Thoracic aorta (tissue), 2 donors: ENCODE results near the gene UQCR10. TPM values are rescaled to one million over a fixed set of nuclear protein-coding genes. Genes with fewer than 3 reads are reported as not detected.

Source experiments
- ATAC-seq: fragments of 150-250 bp; one replicate; pipeline ENCODE4 v1.8.0; 2017; ENCODE audit warnings: low read depth; ENCODE audit not compliant: insufficient number of reproducible peaks, low FRiP score
- DNase-seq: peaks from one replicate; pipeline ENCODE4 v3.0.0-alpha.2; 2020; ENCODE audit warnings: low spot score
- H3K27ac ChIP-seq, 2 donors: fragments of 200-600 bp; sonication (generic); 1 replicate in 1 of 2; 2 replicates in 1 of 2; pipeline ENCODE4 v1.5.1; 2016; ENCODE audit warnings: mild to moderate bottlenecking in 2 of 2, moderate library complexity in 2 of 2
- H3K27me3 ChIP-seq: fragments of 200-600 bp; sonication (generic); replicated peaks from 2 replicates; pipeline ENCODE4 v1.6.0; 2016; ENCODE audit warnings: mild to moderate bottlenecking; ENCODE audit not compliant: insufficient read depth
- H3K36me3 ChIP-seq: fragments of 200-600 bp; sonication (generic); one replicate; pipeline ENCODE4 v1.5.1; 2016
- H3K4me1 ChIP-seq, 2 donors: fragments of 200-600 bp; sonication (generic); 1 replicate in 1 of 2; 2 replicates in 1 of 2; pipeline versions ENCODE4 v1.5.1 to v1.6.0; 2016; ENCODE audit warnings: low read depth in 2 of 2, mild to moderate bottlenecking in 1 of 2; ENCODE audit not compliant: control insufficient read depth in 1 of 2
- H3K4me3 ChIP-seq: fragments of 200-600 bp; sonication (generic); 2 replicates; pipeline ENCODE4 v1.5.1; 2016; ENCODE audit warnings: mild to moderate bottlenecking
- H3K9me3 ChIP-seq: fragments of 200-600 bp; sonication (generic); 2 replicates; pipeline ENCODE4 v1.5.1; 2016
- total RNA-seq, 2 donors: library from RNA; depleted of rRNA; stranded (reverse); fragments of >200 nt; gene quantifications; one replicate each; pipeline versions ENCODE4 v1.1.0 to v1.2.3, GENCODE V29; 2016
- TF ChIP-seq, protein P1 (sequence below): fragments of 200-600 bp; sonication (generic); IDR thresholded peaks from one replicate; pipeline ENCODE4 v1.5.1; 2019; ENCODE audit warnings: antibody characterized with exemption

The UQCR10 gene
- total RNA-seq, 2 donors from 2014 or later: 12.2 to 43.1 TPM

DNA sequence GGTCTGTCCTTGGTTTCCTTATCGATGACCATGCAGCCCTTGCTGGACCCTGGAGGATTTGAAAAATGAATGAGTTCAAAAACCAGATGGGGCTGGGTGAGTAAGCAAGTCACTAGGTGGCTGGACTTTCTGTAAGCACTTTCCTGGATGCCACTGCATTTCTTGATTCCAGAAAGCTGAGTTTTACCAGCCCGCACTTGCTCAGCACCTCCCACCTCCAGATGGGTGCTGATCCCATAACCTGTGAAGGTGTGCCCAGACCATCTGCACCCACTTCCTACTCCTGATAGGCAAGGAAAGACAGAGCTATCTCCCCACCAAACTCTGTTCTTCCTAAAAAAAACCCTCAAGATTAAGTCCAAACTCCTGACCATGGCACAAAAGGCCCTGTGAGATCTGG, 49.8 kb downstream of the UQCR10 start:
- Histone ChIP-seq H3K4me1 (peaks cover 4 to 5% of the 10 kb centered on the region in 2 donors), H3K9me3 (no peaks in the 10 kb centered on the region), H3K27ac (no peak overlapping the region), H3K4me3 (no peak overlapping the region), H3K27me3 (no peaks in the 10 kb centered on the region), H3K36me3 (peaks cover 51% of the 10 kb centered on the region)
- no peak for DNase-seq
- no peak for ATAC-seq
- TF ChIP-seq, protein P1, sequence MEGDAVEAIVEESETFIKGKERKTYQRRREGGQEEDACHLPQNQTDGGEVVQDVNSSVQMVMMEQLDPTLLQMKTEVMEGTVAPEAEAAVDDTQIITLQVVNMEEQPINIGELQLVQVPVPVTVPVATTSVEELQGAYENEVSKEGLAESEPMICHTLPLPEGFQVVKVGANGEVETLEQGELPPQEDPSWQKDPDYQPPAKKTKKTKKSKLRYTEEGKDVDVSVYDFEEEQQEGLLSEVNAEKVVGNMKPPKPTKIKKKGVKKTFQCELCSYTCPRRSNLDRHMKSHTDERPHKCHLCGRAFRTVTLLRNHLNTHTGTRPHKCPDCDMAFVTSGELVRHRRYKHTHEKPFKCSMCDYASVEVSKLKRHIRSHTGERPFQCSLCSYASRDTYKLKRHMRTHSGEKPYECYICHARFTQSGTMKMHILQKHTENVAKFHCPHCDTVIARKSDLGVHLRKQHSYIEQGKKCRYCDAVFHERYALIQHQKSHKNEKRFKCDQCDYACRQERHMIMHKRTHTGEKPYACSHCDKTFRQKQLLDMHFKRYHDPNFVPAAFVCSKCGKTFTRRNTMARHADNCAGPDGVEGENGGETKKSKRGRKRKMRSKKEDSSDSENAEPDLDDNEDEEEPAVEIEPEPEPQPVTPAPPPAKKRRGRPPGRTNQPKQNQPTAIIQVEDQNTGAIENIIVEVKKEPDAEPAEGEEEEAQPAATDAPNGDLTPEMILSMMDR: no peak

DNA sequence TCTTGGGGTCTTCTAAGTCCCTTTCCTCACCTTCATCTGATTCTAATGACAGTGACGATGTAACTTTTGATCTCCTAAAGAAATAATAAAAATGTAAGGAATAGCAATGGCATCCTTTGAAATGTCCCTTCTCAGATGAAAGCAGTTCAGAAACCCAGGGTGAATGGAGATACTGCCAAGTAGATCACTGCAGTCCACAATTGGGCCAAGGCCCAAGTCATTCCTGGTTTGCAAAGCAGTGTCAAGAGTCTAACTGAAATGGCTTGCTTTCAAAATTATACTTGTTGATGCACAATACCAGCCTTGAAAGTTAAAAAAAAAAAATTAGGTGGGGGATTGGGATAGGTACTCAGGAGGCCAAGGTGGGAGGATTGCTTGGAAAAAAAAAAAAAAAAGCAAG, 50.6 kb downstream of the UQCR10 start:
- ATAC-seq (no peak), DNase-seq (no peak)
- TF ChIP-seq, protein P1: no peak
- Histone ChIP-seq H3K4me3 (no peak overlapping the region), H3K4me1 (peaks cover 6 to 8% of the 10 kb centered on the region in 2 donors), H3K27me3 (no peaks in the 10 kb centered on the region), H3K36me3 (peaks cover 47% of the 10 kb centered on the region), H3K27ac (no peak overlapping the region), H3K9me3 (no peaks in the 10 kb centered on the region)

DNA sequence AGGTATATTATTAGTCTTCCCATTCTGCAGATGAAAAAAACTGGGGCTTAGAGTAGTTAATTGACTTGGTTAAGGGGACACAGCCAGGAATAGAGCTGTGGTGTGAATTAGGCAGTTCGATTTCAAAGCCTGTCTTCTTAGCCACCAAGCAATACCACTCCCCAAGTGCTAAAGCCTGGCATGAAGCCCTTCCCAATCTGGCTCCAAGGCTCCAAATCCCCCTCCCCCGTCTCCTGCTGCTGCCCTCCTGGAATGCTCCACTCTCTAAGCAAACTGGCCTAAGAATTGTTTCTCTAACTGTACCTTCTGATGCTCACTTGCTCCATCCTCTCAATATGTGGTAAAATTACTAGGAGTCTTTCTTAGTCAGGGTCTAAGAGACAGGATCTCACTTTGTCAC, 52.3 kb downstream of the UQCR10 start:
- no peaks in the 10 kb centered on the region for H3K9me3 ChIP-seq
- H3K36me3 ChIP-seq: peaks cover 39% of the 10 kb centered on the region
- DNase-seq: no peak
- H3K4me3 ChIP-seq: no peak overlapping the region
- peaks cover 6 to 8% of the 10 kb centered on the region in 2 donors for H3K4me1 ChIP-seq
- no peak for ATAC-seq
- TF ChIP-seq, protein P1: no peak
- no peak overlapping the region for H3K27ac ChIP-seq
- H3K27me3 ChIP-seq: no peaks in the 10 kb centered on the region

Other genes starting within 250 kb of the UQCR10 start
- 100 to 1,000 TPM in 1 of 2 donors, 10 to 100 TPM in 1; 39.8 to 104 TPM for gene THOC5, start 213.6 kb upstream of the UQCR10 start, total RNA-seq
- gene NIPSNAP1, start 186.3 kb upstream of the UQCR10 start, total RNA-seq: 1 to 10 TPM; 4.3 to 6.5 TPM
- 10 to 100 TPM; 37.1 to 41.2 TPM for gene NF2, start 163.7 kb upstream of the UQCR10 start, total RNA-seq
- gene CABP7, start 47.4 kb upstream of the UQCR10 start, total RNA-seq: under 1 TPM in 1 of 2 donors, not detected in 1; 0.14 TPM
- 10 to 100 TPM; 11.0 to 26.8 TPM for gene ZMAT5, start 362 bp upstream of the UQCR10 start, total RNA-seq
- 10 to 100 TPM; 31.0 to 41.8 TPM for gene ASCC2, start 70.9 kb downstream of the UQCR10 start, total RNA-seq
- 10 to 100 TPM; 33.3 to 61.9 TPM for gene MTMR3, start 115.8 kb downstream of the UQCR10 start, total RNA-seq